Keratinocyte (primary cell): ENCODE measurements around the gene NSMCE3.

Experiments
- EZH2 ChIP-seq: IDR thresholded peaks from one replicate; pipeline ENCODE4 v1.6.1; 2012; ENCODE audit warnings: inconsistent platforms, mild to moderate bottlenecking, low read length, moderate library complexity
- TF ChIP-seq, protein P1 (sequence below), 3 experiments: IDR thresholded peaks in 1 of 3; conservative IDR thresholded peaks in 1 of 3; optimal IDR thresholded peaks in 1 of 3; 2 replicates in 2 of 3; 3 replicates in 1 of 3; pipeline versions ENCODE3 to v1.5.1; 2011; ENCODE audit warnings: low read length in 3 of 3, mild to moderate bottlenecking in 3 of 3, moderate library complexity in 2 of 3, control low read depth in 1 of 3, inconsistent platforms in 1 of 3; ENCODE audit not compliant: insufficient read depth in 2 of 3; ENCODE audit errors: extremely low read depth in 1 of 3

DNA sequence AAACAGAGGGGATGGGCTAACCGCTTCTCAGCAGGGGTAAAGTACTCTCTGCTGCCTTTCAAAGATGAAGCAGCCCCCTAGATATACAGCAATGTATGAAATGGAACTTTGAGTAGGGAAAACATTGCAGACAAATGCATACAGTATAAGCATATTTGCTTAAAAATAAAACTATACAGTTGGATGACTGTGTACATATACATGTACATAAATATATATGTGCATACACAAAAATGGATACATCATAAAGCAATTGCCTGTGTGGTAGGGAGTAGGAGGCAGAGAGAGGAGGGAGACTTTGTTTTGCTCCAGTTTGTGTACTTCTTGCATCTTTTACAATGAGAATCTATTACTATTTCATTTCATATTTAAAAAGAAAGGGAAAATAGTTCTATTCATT lies 28.4 kb downstream of the NSMCE3 start:
- TF ChIP-seq, protein P1, sequence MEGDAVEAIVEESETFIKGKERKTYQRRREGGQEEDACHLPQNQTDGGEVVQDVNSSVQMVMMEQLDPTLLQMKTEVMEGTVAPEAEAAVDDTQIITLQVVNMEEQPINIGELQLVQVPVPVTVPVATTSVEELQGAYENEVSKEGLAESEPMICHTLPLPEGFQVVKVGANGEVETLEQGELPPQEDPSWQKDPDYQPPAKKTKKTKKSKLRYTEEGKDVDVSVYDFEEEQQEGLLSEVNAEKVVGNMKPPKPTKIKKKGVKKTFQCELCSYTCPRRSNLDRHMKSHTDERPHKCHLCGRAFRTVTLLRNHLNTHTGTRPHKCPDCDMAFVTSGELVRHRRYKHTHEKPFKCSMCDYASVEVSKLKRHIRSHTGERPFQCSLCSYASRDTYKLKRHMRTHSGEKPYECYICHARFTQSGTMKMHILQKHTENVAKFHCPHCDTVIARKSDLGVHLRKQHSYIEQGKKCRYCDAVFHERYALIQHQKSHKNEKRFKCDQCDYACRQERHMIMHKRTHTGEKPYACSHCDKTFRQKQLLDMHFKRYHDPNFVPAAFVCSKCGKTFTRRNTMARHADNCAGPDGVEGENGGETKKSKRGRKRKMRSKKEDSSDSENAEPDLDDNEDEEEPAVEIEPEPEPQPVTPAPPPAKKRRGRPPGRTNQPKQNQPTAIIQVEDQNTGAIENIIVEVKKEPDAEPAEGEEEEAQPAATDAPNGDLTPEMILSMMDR (optimal IDR thresholded peaks at IDR 0.05 in 1 of 3, IDR thresholded peaks at IDR 0.05 in 1 of 3, conservative IDR thresholded peaks at IDR 0.05 in 1 of 3; ENCODE audit: extremely low read depth in 1 of 3, insufficient read depth in 2 of 3, low read length in 3 of 3) = no peak
- TF ChIP-seq EZH2 = no peak
